ENCODE data around the gene EPG5. TPM values are rescaled to one million over a fixed set of nuclear protein-coding genes. Genes with fewer than 3 reads are reported as not detected.

EPG5 gene
- total RNA-seq, 2 experiments from 2014 or later = 4.8 to 8.7 TPM

DNA sequence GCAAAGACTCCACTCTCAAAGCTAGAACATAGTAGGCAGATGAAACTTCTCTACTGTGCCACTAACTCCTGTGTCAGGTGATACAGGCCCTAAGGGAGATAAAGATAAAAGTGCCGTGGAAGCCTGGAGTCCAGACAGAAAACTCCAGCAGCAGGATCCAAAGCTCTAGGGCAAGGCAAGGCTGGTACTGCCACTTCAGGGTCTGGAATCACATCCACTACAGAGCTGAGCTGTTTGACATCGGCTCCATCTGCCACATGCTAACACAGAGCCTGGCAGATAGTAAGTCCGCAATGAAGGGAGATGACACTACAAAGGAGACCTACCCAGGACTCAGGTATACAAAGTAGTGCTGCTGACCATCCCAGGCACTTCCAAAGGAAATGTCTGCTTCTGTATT is 34.4 kb downstream of the EPG5 start:
- peaks cover 7% of the 10 kb centered on the region for H3K36me3 ChIP-seq (ENCODE audit: insufficient read depth, low read length)
- H3K9me2 ChIP-seq (ENCODE audit: insufficient read depth, low read length) = no peaks in the 10 kb centered on the region
- ChIA-PET POLR2A (no interaction called here), CTCF (ENCODE audit: unreplicated experiment) (no interaction called here)
- TF ChIP-seq, protein P1, sequence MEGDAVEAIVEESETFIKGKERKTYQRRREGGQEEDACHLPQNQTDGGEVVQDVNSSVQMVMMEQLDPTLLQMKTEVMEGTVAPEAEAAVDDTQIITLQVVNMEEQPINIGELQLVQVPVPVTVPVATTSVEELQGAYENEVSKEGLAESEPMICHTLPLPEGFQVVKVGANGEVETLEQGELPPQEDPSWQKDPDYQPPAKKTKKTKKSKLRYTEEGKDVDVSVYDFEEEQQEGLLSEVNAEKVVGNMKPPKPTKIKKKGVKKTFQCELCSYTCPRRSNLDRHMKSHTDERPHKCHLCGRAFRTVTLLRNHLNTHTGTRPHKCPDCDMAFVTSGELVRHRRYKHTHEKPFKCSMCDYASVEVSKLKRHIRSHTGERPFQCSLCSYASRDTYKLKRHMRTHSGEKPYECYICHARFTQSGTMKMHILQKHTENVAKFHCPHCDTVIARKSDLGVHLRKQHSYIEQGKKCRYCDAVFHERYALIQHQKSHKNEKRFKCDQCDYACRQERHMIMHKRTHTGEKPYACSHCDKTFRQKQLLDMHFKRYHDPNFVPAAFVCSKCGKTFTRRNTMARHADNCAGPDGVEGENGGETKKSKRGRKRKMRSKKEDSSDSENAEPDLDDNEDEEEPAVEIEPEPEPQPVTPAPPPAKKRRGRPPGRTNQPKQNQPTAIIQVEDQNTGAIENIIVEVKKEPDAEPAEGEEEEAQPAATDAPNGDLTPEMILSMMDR (conservative IDR thresholded peaks at IDR 0.05; ENCODE audit: low read length) = no peak
- TF ChIP-seq EZH2phosphoT487 (IDR thresholded peaks at IDR 0.05; ENCODE audit: borderline replicate concordance, low read depth, low read length) = no peak
- no peak overlapping the region for H3K4me2 ChIP-seq (ENCODE audit: low read length)
- no peak overlapping the region for H2AFZ ChIP-seq (ENCODE audit: low read length)
- no peak for DNase-seq (ENCODE audit: low spot score)
- no peaks in the 10 kb centered on the region for H3K79me2 ChIP-seq (ENCODE audit: insufficient read depth, low read depth, low read length)
- no peaks in the 10 kb centered on the region for H3K4me1 ChIP-seq (ENCODE audit: insufficient read depth, low read length, poor library complexity, severe bottlenecking)
- H3K4me3 ChIP-seq (ENCODE audit: low read depth, low read length, poor library complexity, severe bottlenecking) = no peak overlapping the region
- H3K9me3 ChIP-seq (ENCODE audit: low read length) = no peaks in the 10 kb centered on the region
- intact Hi-C loops (cut with micrococcal nuclease; ENCODE audit: unreplicated experiment) = no loop called here
- BruUV-seq (replicated peaks) = no TSS peak
- no peaks in the 10 kb centered on the region for H4K20me1 ChIP-seq (ENCODE audit: insufficient read depth, low read length)
- H3K27ac ChIP-seq (ENCODE audit: low read depth, low read length, poor library complexity, severe bottlenecking) = no peak overlapping the region

DNA sequence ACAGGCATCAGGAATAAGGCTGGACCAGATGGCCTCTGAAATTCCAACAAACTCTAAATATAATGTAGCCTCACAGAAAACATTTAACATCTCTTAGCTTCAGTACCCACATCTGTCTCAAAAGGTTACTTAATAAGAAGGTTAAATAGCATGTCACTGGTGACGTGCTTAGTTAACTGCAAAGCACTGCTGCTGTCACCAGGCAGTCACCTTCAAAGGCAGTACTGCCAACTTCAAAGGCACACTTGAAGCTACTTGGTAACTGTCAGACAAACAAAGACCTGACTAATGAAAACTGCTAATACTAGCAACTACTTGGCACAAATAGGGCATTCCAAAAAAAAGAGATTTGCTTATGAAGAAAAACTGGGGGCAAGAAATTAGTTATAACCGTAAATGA is 36.2 kb downstream of the EPG5 start:
- Histone ChIP-seq H3K9me2 (ENCODE audit: insufficient read depth, low read length) (no peaks in the 10 kb centered on the region), H3K4me2 (ENCODE audit: low read length) (no peak overlapping the region), H3K4me1 (ENCODE audit: insufficient read depth, low read length, poor library complexity, severe bottlenecking) (no peaks in the 10 kb centered on the region), H3K9me3 (ENCODE audit: low read length) (no peaks in the 10 kb centered on the region), H2AFZ (ENCODE audit: low read length) (no peak overlapping the region), H3K27ac (ENCODE audit: low read depth, low read length, poor library complexity, severe bottlenecking) (no peak overlapping the region), H3K79me2 (ENCODE audit: insufficient read depth, low read depth, low read length) (no peaks in the 10 kb centered on the region), H3K4me3 (ENCODE audit: low read depth, low read length, poor library complexity, severe bottlenecking) (no peak overlapping the region), H4K20me1 (ENCODE audit: insufficient read depth, low read length) (no peaks in the 10 kb centered on the region), H3K36me3 (ENCODE audit: insufficient read depth, low read length) (peaks cover 11% of the 10 kb centered on the region)
- ChIA-PET CTCF (ENCODE audit: unreplicated experiment) (no interaction called here), POLR2A (no interaction called here)
- TF ChIP-seq, protein P1 (conservative IDR thresholded peaks at IDR 0.05; ENCODE audit: low read length) = no peak
- no peak for TF ChIP-seq EZH2phosphoT487 (IDR thresholded peaks at IDR 0.05; ENCODE audit: borderline replicate concordance, low read depth, low read length)
- BruUV-seq (replicated peaks) = no TSS peak
- intact Hi-C loops (cut with micrococcal nuclease; ENCODE audit: unreplicated experiment) = no loop called here
- no peak for DNase-seq (ENCODE audit: low spot score)

DNA sequence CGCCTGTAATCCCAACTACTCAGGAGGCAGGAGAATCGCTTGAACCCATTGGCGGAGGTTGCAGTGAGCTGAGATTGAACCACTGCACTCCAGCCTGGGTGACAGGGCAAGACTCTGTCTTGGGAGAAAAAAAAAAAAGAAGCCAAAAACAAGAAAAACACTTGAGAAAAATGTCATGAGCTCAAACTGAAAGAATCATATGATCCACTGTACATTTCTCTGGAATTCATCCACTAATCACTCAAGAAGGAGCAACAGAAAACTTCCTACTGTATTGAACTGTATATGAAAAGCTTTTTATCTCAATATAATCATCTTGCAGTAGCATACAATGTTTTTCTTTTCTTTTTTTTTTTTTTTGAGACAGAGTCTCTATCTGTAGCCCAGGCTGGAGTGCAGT is 40.4 kb downstream of the EPG5 start:
- intact Hi-C loops (cut with micrococcal nuclease; ENCODE audit: unreplicated experiment) = no loop called here
- POLR2A ChIA-PET = no interaction called here
- no peaks in the 10 kb centered on the region for H3K4me1 ChIP-seq (ENCODE audit: insufficient read depth, low read length, poor library complexity, severe bottlenecking)
- H3K4me2 ChIP-seq (ENCODE audit: low read length) = no peak overlapping the region
- TF ChIP-seq, protein P1 (conservative IDR thresholded peaks at IDR 0.05; ENCODE audit: low read length) = no peak
- TF ChIP-seq EZH2phosphoT487 (IDR thresholded peaks at IDR 0.05; ENCODE audit: borderline replicate concordance, low read depth, low read length) = no peak
- no peak overlapping the region for H3K27ac ChIP-seq (ENCODE audit: low read depth, low read length, poor library complexity, severe bottlenecking)
- no peaks in the 10 kb centered on the region for H4K20me1 ChIP-seq (ENCODE audit: insufficient read depth, low read length)
- DNase-seq (ENCODE audit: low spot score) = no peak
- H3K36me3 ChIP-seq (ENCODE audit: insufficient read depth, low read length) = peaks cover 15% of the 10 kb centered on the region
- no TSS peak for BruUV-seq (replicated peaks)
- no peaks in the 10 kb centered on the region for H3K9me2 ChIP-seq (ENCODE audit: insufficient read depth, low read length)
- no peak overlapping the region for H2AFZ ChIP-seq (ENCODE audit: low read length)
- H3K4me3 ChIP-seq (ENCODE audit: low read depth, low read length, poor library complexity, severe bottlenecking) = no peak overlapping the region
- CTCF ChIA-PET (ENCODE audit: unreplicated experiment) = no interaction called here
- H3K79me2 ChIP-seq (ENCODE audit: insufficient read depth, low read depth, low read length) = no peaks in the 10 kb centered on the region
- no peaks in the 10 kb centered on the region for H3K9me3 ChIP-seq (ENCODE audit: low read length)
